ENCODE results near the gene LIPN. TPM values are rescaled to one million over a fixed set of nuclear protein-coding genes. Genes with fewer than 3 reads are reported as not detected.

Gene LIPN
- total and polyA plus RNA-seq, 2 of the 8 experiments (the other 6 are each of a cell fraction or from before 2014, with no cell fraction given) = not detected

DNA sequence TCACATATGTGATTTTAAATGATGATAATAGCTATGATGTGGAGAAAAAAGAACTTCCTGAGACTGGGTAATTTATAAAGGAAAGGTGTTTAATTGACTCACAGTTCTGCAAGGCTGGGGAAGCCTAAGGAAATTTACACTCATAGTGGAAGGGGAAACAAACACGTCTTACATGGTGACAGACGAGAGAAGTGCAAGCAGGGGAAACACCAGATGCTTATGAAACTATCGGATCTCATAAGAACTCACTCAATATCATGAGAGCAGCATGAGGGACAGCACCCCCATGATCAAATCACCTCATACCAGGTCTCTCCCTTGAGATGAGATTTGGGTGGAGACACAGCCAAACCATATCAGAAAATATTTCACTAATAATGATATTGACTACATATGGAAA, 4.1 kb upstream of the LIPN start:
- Histone ChIP-seq H3K9ac (replicated peaks in 1 of 4; ENCODE audit: extremely low read depth in 1 of 4, low read depth in 3 of 4, low read length in 3 of 4) (no peak overlapping the region), H2BK5ac (ENCODE audit: low read depth, low read length) (no peak overlapping the region), H3K9me3 (ENCODE audit: insufficient read depth in 2 of 2, low read depth in 1 of 2, low read length in 1 of 2) (no peaks in the 10 kb centered on the region), H3K27ac (ENCODE audit: low read depth, low read length) (no peak overlapping the region), H2BK12ac (ENCODE audit: low read depth, low read length) (no peak overlapping the region), H2AK5ac (ENCODE audit: low read depth, low read length) (no peak overlapping the region), H4K91ac (replicated peaks; ENCODE audit: insufficient read length, low read length) (no peak overlapping the region), H3K23ac (ENCODE audit: insufficient read length) (no peak overlapping the region), H4K8ac (ENCODE audit: extremely low read depth, insufficient read depth, low read length) (no peak overlapping the region), H3K18ac (ENCODE audit: extremely low read depth, low read length) (no peak overlapping the region), H4K5ac (ENCODE audit: insufficient read length, low read depth, low read length) (no peak overlapping the region), H3K4me3 (ENCODE audit: extremely low read depth in 1 of 4, insufficient read depth in 2 of 4, low read depth in 3 of 4, low read length in 4 of 4) (no peak overlapping the region), H3K4me2 (ENCODE audit: insufficient read depth in 1 of 2, low read depth in 2 of 2, low read length in 2 of 2) (no peak overlapping the region), H3K23me2 (ENCODE audit: low read depth, low read length) (no peaks in the 10 kb centered on the region), H2BK15ac (ENCODE audit: low read length) (no peak overlapping the region), H2AFZ (ENCODE audit: low read length) (no peak overlapping the region), H2BK20ac (ENCODE audit: low read length) (no peak overlapping the region), H3K56ac (replicated peaks; ENCODE audit: insufficient read length, low read depth, low read length) (no peak overlapping the region), H3K36me3 (ENCODE audit: control insufficient read depth in 2 of 4, insufficient read depth in 4 of 4, low read length in 3 of 4) (no peaks in the 10 kb centered on the region), H3K27me3 (replicated peaks in 1 of 4; ENCODE audit: control insufficient read depth in 3 of 4, extremely low read depth in 1 of 4, insufficient read depth in 3 of 4, low read length in 3 of 4) (peaks cover 0 to 1% (median 0%) of the 10 kb centered on the region in 4 experiments; a peak in 1 of 7 replicates), H4K20me1 (replicated peaks in 1 of 2; ENCODE audit: control insufficient read depth in 1 of 2, insufficient read depth in 2 of 2, low read length in 2 of 2) (no peaks in the 10 kb centered on the region), H3K79me1 (ENCODE audit: low read depth, low read length) (no peaks in the 10 kb centered on the region), H3K4me1 (replicated peaks in 1 of 4; ENCODE audit: control insufficient read depth in 3 of 4, insufficient read depth in 4 of 4, low read length in 3 of 4) (peaks cover 0 to 5% (median 1%) of the 10 kb centered on the region in 4 experiments; a peak in 3 of 7 replicates), H3K79me2 (ENCODE audit: control insufficient read depth in 1 of 2, insufficient read depth in 2 of 2, low read length in 2 of 2) (no peaks in the 10 kb centered on the region), H3K4ac (replicated peaks; ENCODE audit: insufficient read length, low read depth, low read length) (no peak overlapping the region), H2BK120ac (replicated peaks; ENCODE audit: low read depth, low read length) (no peak overlapping the region), H3K14ac (ENCODE audit: insufficient read length) (no peak overlapping the region)
- ChIA-PET CTCF (ENCODE audit: partially characterized antibody) (interaction anchor here (0.9 to 1.5 kb wide), 3 partner anchors 23 to 49 kb away, joined by 3 to 5 read pairs (median 3); no protein-coding TSS in a partner anchor), POLR2A (ENCODE audit: partially characterized antibody) (no interaction called here)
- 96% methylated on average over 3 of the region's 3 CpGs; no CpG with 5 or more reads in 1 of the 2 experiments for WGBS, 2 experiments (ENCODE audit: extremely low coverage in 1 of 2, insufficient coverage in 1 of 2, insufficient read length in 1 of 2, insufficient replicate concordance in 2 of 2, low coverage in 1 of 2, low lambda C conversion rate in 2 of 2, missing lambda C conversion rate in 1 of 2)
- FAIRE-seq (no peak), DNase-seq (ENCODE audit: low read depth in 1 of 2, low spot score in 2 of 2) (no peak)
- TF ChIP-seq CHD2 (IDR thresholded peaks at IDR 0.05; ENCODE audit: low read length) (no peak), TAF1 (IDR thresholded peaks at IDR 0.05; ENCODE audit: low read depth, low read length) (no peak), NANOG (IDR thresholded peaks at IDR 0.05; ENCODE audit: insufficient read depth, low read depth, low read length, poor library complexity, severe bottlenecking) (no peak), SP2 (IDR thresholded peaks at IDR 0.05; ENCODE audit: low read length) (no peak), RXRA (IDR thresholded peaks at IDR 0.05; ENCODE audit: insufficient read depth, low read depth, low read length) (no peak), SUZ12 (IDR thresholded peaks at IDR 0.05; ENCODE audit: low read length) (no peak), JUND (IDR thresholded peaks at IDR 0.05; ENCODE audit: low read length) (no peak), RFX5 (IDR thresholded peaks at IDR 0.05; ENCODE audit: borderline replicate concordance, low read depth, low read length) (no peak)
- TF ChIP-seq, protein P1, sequence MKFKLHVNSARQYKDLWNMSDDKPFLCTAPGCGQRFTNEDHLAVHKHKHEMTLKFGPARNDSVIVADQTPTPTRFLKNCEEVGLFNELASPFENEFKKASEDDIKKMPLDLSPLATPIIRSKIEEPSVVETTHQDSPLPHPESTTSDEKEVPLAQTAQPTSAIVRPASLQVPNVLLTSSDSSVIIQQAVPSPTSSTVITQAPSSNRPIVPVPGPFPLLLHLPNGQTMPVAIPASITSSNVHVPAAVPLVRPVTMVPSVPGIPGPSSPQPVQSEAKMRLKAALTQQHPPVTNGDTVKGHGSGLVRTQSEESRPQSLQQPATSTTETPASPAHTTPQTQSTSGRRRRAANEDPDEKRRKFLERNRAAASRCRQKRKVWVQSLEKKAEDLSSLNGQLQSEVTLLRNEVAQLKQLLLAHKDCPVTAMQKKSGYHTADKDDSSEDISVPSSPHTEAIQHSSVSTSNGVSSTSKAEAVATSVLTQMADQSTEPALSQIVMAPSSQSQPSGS (IDR thresholded peaks at IDR 0.05; ENCODE audit: low read length) = no peak
- TF ChIP-seq, protein P2, sequence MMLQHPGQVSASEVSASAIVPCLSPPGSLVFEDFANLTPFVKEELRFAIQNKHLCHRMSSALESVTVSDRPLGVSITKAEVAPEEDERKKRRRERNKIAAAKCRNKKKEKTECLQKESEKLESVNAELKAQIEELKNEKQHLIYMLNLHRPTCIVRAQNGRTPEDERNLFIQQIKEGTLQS (IDR thresholded peaks at IDR 0.05; ENCODE audit: insufficient read depth, low read depth, low read length) = no peak
